ENCODE data around the gene LIPC. TPM values are rescaled to one million over a fixed set of nuclear protein-coding genes. Genes with fewer than 3 reads are reported as not detected.

The LIPC gene
- polyA plus RNA-seq, 3 donors = 0.37 TPM; not detected in 2

GRCh38 chr15:58595516-58596263, 163.9 kb downstream of the LIPC start:
- peaks cover 37 to 43% of the 10 kb centered on the region in 2 donors for H3K36me3 Mint-ChIP-seq
- Histone ChIP-seq H3K27ac (ENCODE audit: low read depth in 1 of 2, low read length in 2 of 2) (peak overlapping the region in 1 of 2 donors; percentile 34), H3K79me2 (ENCODE audit: insufficient read depth, low read length) (no peaks in the 10 kb centered on the region), H3K36me3 (replicated peaks in 1 of 2; ENCODE audit: control insufficient read depth in 1 of 2, insufficient read depth in 2 of 2, low read length in 2 of 2) (peaks cover 14 to 36% of the 10 kb centered on the region in 2 donors), H3K4me3 (replicated peaks in 1 of 3; ENCODE audit: low read depth in 2 of 3, low read length in 3 of 3) (no peak overlapping the region), H2AFZ (ENCODE audit: insufficient read depth, low read depth, low read length, poor library complexity, severe bottlenecking) (no peak overlapping the region), H4K20me1 (ENCODE audit: insufficient read depth, low read length) (no peaks in the 10 kb centered on the region), H3K27me3 (ENCODE audit: control insufficient read depth in 2 of 2, insufficient read depth in 2 of 2, low read length in 2 of 2) (no peaks in the 10 kb centered on the region), H3K4me2 (replicated peaks; ENCODE audit: extremely low read depth, low read length, poor library complexity, severe bottlenecking) (no peak overlapping the region), H3K9me3 (replicated peaks in 1 of 2; ENCODE audit: control insufficient read depth in 1 of 2, insufficient read depth in 1 of 2, low read length in 2 of 2) (no peaks in the 10 kb centered on the region), H3K4me1 (ENCODE audit: control insufficient read depth in 1 of 2, insufficient read depth in 2 of 2, low read length in 2 of 2) (peaks cover 23% of the 10 kb centered on the region in 2 donors), H3K9ac (ENCODE audit: insufficient read depth, low read length, poor library complexity, severe bottlenecking) (no peak overlapping the region)
- TF ChIP-seq CTCF (IDR thresholded peaks at IDR 0.05) = no peak
- no peak overlapping the region for H3K4me3 Mint-ChIP-seq
- no peaks in the 10 kb centered on the region for H3K27me3 Mint-ChIP-seq (ENCODE audit: low read depth in 3 of 3)
- intact Hi-C loops (cut with micrococcal nuclease) = no loop called here
- WGBS (ENCODE audit: insufficient coverage) = no CpG with 5 or more reads among the region's 3 CpGs
- H3K27ac Mint-ChIP-seq = peak overlapping the region in 3 of 7 donors; percentile 41 to 63 (median 51)
- DNase-seq = peak in 1 of 3 donors; percentile 14
- no peaks in the 10 kb centered on the region for H3K9me3 Mint-ChIP-seq
- peaks cover 29% of the 10 kb centered on the region for H3K4me1 Mint-ChIP-seq

GRCh38 chr15:58597943-58598828, 166.4 kb downstream of the LIPC start:
- H3K4me3 ChIP-seq (replicated peaks in 1 of 3; ENCODE audit: low read depth in 2 of 3, low read length in 3 of 3) = no peak overlapping the region
- H2AFZ ChIP-seq (ENCODE audit: insufficient read depth, low read depth, low read length, poor library complexity, severe bottlenecking) = no peak overlapping the region
- H3K4me1 ChIP-seq (ENCODE audit: control insufficient read depth in 1 of 2, insufficient read depth in 2 of 2, low read length in 2 of 2) = peaks cover 23% of the 10 kb centered on the region in 2 donors
- peaks cover 27 to 55% of the 10 kb centered on the region in 2 donors for H3K36me3 ChIP-seq (replicated peaks in 1 of 2; ENCODE audit: control insufficient read depth in 1 of 2, insufficient read depth in 2 of 2, low read length in 2 of 2)
- H3K27ac Mint-ChIP-seq = peak overlapping the region; percentile 42 to 84 (median 57)
- H3K27me3 ChIP-seq (ENCODE audit: control insufficient read depth in 2 of 2, insufficient read depth in 2 of 2, low read length in 2 of 2) = no peaks in the 10 kb centered on the region
- DNase-seq = no peak
- H3K9me3 Mint-ChIP-seq = no peaks in the 10 kb centered on the region
- TF ChIP-seq CTCF (IDR thresholded peaks at IDR 0.05) = no peak
- H3K4me2 ChIP-seq (replicated peaks; ENCODE audit: extremely low read depth, low read length, poor library complexity, severe bottlenecking) = no peak overlapping the region
- intact Hi-C loops (cut with micrococcal nuclease) = no loop called here
- no peaks in the 10 kb centered on the region for H3K27me3 Mint-ChIP-seq (ENCODE audit: low read depth in 3 of 3)
- H3K4me3 Mint-ChIP-seq = no peak overlapping the region
- no peaks in the 10 kb centered on the region for H3K9me3 ChIP-seq (replicated peaks in 1 of 2; ENCODE audit: control insufficient read depth in 1 of 2, insufficient read depth in 1 of 2, low read length in 2 of 2)
- peak overlapping the region; percentile 41 to 70 for H3K27ac ChIP-seq (ENCODE audit: low read depth in 1 of 2, low read length in 2 of 2)
- peaks cover 41 to 42% of the 10 kb centered on the region in 2 donors for H3K36me3 Mint-ChIP-seq
- 100% methylated on average over 1 of the region's 4 CpGs for WGBS (ENCODE audit: insufficient coverage)
- peaks cover 29% of the 10 kb centered on the region for H3K4me1 Mint-ChIP-seq
- H3K9ac ChIP-seq (ENCODE audit: insufficient read depth, low read length, poor library complexity, severe bottlenecking) = no peak overlapping the region
- no peaks in the 10 kb centered on the region for H3K79me2 ChIP-seq (ENCODE audit: insufficient read depth, low read length)
- no peaks in the 10 kb centered on the region for H4K20me1 ChIP-seq (ENCODE audit: insufficient read depth, low read length)

All from CD14-positive monocyte (primary cell).